Kidney epithelial cell (primary cell): ENCODE measurements around the gene UTS2B. TPM values are rescaled to one million over a fixed set of nuclear protein-coding genes. Genes with fewer than 3 reads are reported as not detected.

ENCODE experiments used
- DNase-seq: peaks from one replicate; pipeline ENCODE4 v3.0.0-alpha.2; 2010; ENCODE audit warnings: low read depth
- H3K27me3 ChIP-seq: 2 replicates; pipeline ENCODE4 v1.6.0; 2011; ENCODE audit warnings: low read length; ENCODE audit not compliant: control insufficient read depth, insufficient read depth
- H3K36me3 ChIP-seq: 2 replicates; pipeline ENCODE4 v1.5.1; 2011; ENCODE audit warnings: low read length; ENCODE audit not compliant: control insufficient read depth, insufficient read depth
- H3K4me3 ChIP-seq: 2 replicates; pipeline ENCODE4 v1.5.1; 2011; ENCODE audit warnings: low read depth, mild to moderate bottlenecking, control low read depth, low read length
- CTCF ChIP-seq: IDR thresholded peaks from 2 replicates; pipeline ENCODE4 v1.5.1; 2011; ENCODE audit warnings: mild to moderate bottlenecking, moderate library complexity, low read length, control low read depth, inconsistent platforms; ENCODE audit not compliant: insufficient read depth, poor library complexity, severe bottlenecking
- total RNA-seq: library from RNA; depleted of rRNA; stranded (reverse); fragments of >200 nt; gene quantifications from 2 replicates; pipeline ENCODE4 v1.2.3, GENCODE V29; 2015

Gene UTS2B
- total RNA-seq, 1 donor from 2014 or later: 0.46 TPM

GRCh38 chr3:191328383-191328961 lies 1.9 kb downstream of the UTS2B start:
- no peak for TF ChIP-seq CTCF
- DNase-seq: no peak
- no peaks in the 10 kb centered on the region for H3K27me3 ChIP-seq
- H3K4me3 ChIP-seq: peak overlapping the region; percentile 74
- no peaks in the 10 kb centered on the region for H3K36me3 ChIP-seq

DNA sequence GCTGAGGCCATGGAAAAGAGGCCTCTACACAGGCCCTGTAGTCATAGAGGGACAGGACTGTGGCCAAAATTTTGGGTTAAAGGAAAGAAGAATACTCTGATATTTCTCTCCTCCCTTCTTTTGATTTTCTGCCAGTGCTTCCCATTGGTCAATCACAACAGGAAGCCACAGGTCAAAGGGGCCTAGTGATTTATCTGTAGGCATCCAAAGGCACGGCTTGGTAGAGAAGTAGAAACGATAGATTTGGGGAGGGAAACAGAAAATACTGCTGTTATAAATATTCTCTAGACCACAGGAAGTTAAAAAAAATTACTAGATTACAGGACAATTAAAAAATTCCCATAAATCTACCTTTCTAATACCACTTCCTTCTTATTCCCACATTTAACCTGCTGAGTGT lies 2.8 kb downstream of the UTS2B start:
- Histone ChIP-seq H3K27me3 (no peaks in the 10 kb centered on the region), H3K36me3 (no peaks in the 10 kb centered on the region), H3K4me3 (no peak overlapping the region)
- no peak for TF ChIP-seq CTCF
- DNase-seq: no peak

GRCh38 chr3:191324936-191325335 lies 5.4 kb downstream of the UTS2B start:
- no peak for DNase-seq
- Histone ChIP-seq H3K4me3 (no peak overlapping the region), H3K36me3 (no peaks in the 10 kb centered on the region), H3K27me3 (no peaks in the 10 kb centered on the region)
- TF ChIP-seq CTCF: no peak

DNA sequence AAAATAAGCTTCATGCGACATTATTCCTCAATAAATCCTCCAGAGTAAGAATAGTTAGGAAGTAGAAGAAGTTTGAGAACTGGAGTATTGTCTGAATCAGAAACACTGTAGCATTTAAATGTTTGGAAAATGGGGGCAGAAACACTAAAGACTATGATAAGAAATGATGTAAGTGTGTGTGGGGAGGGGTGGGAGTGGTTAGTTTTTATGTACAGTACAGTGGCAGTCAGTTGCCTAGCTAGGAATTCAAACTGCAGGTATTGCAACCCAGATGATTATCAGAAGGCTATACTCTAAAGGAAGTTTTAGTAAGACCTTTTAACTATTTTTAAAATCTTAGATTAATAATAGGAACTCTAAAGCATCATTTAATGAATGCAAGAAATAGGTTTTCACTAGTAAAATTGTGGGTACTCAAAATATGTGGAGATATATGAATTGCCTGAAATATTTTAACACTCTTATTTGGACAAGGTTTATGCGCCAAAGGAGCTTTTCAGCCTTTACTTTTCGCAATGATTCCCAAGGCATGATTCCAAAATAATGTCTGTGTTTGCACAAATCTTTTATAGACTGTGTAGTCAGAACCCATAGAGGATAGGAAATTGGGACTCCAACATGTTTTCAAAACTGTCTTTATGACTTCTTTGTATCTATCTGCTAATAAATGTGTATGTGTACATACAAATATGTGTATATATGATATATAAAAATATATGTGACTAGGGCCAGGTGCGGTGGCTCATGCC lies 9.1 kb downstream of the UTS2B start:
- TF ChIP-seq CTCF: no peak
- Histone ChIP-seq H3K36me3 (no peaks in the 10 kb centered on the region), H3K4me3 (no peak overlapping the region), H3K27me3 (no peaks in the 10 kb centered on the region)
- no peak for DNase-seq

GRCh38 chr3:191320316-191320715 lies 10.0 kb downstream of the UTS2B start:
- H3K27me3 ChIP-seq: no peaks in the 10 kb centered on the region
- TF ChIP-seq CTCF: no peak

More at GRCh38 chr3:191320316-191320715, 10.0 kb downstream of the UTS2B start:
- Histone ChIP-seq H3K36me3 (no peaks in the 10 kb centered on the region), H3K4me3 (no peak overlapping the region)
- DNase-seq: no peak
